Germinal center (tissue), 1 donor: ENCODE results near the gene AASDH.

Experiments used
- DNase-seq: peaks from one replicate; pipeline ENCODE4 v3.0.0; 2012; ENCODE audit warnings: mixed read lengths, low spot score

Gene AASDH, protein sequence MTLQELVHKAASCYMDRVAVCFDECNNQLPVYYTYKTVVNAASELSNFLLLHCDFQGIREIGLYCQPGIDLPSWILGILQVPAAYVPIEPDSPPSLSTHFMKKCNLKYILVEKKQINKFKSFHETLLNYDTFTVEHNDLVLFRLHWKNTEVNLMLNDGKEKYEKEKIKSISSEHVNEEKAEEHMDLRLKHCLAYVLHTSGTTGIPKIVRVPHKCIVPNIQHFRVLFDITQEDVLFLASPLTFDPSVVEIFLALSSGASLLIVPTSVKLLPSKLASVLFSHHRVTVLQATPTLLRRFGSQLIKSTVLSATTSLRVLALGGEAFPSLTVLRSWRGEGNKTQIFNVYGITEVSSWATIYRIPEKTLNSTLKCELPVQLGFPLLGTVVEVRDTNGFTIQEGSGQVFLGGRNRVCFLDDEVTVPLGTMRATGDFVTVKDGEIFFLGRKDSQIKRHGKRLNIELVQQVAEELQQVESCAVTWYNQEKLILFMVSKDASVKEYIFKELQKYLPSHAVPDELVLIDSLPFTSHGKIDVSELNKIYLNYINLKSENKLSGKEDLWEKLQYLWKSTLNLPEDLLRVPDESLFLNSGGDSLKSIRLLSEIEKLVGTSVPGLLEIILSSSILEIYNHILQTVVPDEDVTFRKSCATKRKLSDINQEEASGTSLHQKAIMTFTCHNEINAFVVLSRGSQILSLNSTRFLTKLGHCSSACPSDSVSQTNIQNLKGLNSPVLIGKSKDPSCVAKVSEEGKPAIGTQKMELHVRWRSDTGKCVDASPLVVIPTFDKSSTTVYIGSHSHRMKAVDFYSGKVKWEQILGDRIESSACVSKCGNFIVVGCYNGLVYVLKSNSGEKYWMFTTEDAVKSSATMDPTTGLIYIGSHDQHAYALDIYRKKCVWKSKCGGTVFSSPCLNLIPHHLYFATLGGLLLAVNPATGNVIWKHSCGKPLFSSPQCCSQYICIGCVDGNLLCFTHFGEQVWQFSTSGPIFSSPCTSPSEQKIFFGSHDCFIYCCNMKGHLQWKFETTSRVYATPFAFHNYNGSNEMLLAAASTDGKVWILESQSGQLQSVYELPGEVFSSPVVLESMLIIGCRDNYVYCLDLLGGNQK

DNA sequence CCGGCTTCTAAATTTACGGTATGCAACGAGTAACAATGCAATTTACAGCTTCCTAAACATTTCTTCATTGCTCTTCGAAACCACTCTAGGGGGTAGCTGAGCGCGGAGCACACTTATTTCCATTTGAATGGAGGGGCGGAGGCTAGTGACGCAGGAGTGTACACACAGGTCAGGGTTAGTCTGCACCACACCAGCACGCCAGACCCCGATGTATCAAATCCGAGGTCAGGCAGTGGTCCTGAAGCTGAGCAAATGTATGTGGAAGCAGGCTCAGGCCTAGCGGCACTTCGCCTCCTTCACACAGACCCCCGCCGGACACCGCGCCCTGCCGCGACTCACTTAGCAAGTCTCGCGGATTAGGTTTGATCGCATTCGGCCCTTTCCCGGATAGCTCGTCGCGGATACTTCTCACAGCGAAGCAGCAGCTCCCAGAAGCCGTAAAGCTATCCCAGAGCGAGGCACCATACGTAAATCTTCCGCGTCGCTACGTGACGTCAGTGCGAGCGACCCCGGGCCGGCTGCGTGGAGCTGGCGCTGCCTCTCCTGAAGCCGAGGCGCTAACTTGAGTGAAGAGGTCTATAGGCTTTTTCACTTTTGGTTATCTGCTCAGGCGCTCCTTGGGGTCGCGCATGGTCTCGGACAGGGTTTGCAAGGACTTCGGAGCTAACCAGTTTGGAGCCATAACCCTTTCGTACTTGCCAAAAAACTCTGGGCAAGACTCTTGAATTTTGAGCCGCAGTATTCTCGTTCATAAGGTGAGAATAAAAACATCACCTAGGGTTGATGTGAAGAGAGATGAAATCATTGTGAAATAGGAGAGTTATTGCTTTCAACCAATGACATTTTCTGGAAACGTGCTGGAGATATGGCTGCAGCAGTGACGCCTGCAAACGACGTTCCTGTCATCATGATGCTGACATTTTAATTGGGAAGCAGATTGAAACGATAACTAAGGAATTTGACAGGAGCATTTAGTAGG is at the start of gene AASDH:
Gene AASDH, minus strand, starts transcription at position 469 of the 979 bp plus-strand sequence. CDS start 3,192 bp downstream, outside the sequence.
- DNase-seq = peak; percentile 94

DNA sequence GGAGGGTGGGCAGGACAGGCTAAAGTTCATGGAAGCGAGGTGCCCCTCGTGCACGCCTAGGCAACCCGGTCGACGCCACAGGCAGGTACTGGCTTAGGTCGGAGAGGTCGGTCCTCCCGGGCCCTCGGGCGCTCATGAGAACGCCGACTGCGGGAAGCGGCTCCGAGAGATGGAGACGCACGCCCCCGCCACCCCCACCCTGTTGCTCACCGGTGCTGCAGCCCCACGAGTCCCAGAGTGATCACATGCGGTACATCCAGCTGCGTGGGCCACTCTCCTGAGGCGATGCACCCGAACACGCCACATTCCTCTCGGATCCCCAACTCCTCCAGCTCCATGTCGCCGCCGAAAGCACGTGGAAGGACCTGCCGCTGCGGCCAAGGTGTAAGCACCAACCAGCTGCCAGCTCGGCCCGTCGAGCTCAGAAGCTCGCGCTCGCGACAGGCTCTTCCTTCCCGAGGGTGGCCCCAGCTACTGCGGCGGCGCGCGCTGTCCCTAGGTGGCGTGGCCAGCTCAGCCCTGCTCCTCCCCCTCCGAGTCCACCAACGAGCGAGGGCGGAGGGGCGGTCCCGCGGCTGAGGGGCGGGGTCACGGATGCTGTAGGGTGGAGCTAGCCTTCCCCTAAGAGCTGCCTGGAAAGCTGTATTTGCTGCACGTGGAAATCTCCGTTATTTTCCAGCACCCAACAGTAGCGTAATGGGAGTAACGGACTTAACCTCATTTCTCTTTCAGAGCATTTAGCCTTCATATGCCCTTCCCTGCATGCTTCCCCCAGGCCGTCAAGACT is 48.0 kb upstream of the AASDH start, which contains the start of gene PPAT:
Gene PPAT, minus strand, starts transcription at position 476 of the 787 bp plus-strand sequence. Its CDS starts 138 bp downstream, at position 338.
- DNase-seq = peak; percentile 99

DNA sequence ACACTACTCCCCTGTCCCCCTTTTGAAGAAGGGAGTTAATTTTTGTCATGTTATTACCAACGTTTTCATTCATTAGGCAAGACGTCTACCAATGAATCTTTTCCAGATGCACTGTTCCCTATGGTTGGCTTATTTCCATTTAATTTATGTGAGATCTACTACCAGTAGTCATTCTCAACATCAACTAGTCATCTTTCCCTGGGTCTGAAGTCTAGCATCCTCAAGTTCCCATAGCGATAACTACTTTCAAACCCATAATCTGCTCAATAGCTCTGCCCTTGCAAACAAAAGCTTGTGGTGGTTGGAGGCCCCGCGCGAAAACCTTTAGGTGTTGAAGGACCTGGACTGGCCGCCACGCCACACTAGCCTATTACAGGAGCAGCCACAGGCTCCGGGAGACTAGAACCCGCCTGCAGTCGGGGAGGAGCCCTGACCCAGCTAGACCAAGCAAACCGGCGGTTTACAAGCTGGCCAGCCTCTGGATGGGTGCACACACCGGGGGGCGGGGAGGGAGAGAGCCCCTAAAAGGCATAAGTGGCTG is 47.4 kb upstream of the AASDH start:
- peak; percentile 40 for DNase-seq

DNA sequence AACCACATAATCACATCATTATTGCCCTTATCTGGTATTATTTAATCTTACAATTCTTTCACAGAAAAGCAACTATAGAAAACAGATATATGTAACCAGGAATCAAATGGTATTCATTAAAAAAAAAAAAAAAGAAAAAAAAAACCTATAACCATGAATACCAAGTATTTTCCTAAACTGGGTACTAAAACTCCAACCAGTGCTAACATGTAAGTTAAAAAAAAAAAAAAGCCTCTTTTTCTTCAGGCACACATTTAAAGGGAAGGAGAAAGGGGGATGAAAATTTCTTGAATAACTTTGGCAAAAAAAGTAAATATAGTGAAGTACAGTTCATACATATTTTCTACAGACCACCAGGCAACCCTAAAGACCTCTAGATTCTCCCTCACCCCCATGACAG is 46.0 kb upstream of the AASDH start:
- no peak for DNase-seq

DNA sequence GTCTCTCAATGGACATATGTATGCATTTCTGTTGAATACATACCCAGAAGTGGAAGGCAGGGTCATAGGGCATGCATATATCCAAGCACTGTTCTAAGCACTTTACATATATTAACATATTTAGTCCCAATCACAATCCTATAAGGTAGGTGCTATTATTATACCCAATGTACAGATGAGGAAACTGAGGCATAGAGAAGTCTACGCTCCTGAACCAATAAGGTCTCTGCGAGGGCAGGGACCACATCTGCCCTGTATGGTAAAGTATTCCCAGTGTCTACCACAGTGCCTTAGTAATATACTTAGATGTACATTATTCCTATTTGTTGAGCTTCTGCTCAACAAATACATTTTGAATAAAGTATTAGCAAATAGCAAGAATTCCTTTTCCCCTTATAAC is 42.9 kb upstream of the AASDH start:
- DNase-seq = no peak

DNA sequence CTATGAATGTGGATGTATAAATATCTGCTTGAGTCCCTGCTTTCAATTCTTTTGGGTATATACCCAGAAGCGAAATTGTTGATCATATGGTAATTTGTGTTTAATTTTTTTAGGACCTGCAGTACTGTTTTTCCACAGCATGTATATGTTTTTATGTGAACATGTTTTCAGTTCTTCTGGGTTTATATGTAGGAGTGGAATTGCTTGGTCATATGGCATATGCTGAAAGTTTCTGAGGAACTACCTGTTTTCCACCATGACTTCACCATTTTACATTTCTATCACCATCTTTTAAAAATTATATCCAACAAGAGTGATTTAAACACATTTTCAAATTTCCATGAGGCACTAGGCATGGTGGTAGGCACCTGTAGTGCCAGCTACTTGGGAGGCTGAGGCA is 39.9 kb upstream of the AASDH start:
- DNase-seq = no peak

DNA sequence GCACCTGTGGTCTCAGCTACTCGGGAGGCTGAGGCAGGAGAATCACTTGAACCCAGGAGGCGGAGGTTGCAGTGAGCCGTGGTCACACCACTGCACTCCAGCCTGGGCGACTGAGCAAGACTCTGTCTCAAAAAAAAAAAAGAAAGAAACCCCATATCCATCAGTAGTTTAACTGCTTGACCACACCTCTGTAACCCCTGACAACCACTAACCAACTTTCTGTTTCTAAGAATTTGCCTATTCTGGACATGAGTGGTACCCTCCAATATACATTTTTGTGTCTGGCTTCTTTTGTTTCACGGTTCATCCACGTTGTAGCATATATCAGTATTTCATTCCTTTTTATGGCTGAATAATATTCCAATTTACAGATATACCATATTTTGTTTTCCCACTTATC is 39.0 kb upstream of the AASDH start:
- no peak for DNase-seq

DNA sequence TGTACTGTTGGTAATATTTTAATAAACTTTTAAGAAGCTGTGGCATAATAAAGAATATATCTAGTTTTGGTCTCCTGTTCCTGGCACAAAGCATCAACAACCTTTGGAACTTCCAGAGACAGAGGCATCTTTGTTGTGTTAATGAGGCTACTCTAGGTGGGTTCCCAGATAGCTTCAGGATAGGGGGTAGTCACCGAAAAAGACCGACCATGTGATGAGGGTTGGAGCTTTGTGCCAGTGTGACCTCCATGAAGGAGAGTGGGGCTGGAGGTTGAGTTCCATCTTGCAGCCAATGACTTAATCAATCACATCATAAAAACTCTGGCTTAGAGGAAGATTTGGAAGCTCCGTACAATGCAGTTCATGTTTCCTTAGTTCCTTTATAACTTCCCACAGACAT is 38.2 kb upstream of the AASDH start:
- DNase-seq = no peak

DNA sequence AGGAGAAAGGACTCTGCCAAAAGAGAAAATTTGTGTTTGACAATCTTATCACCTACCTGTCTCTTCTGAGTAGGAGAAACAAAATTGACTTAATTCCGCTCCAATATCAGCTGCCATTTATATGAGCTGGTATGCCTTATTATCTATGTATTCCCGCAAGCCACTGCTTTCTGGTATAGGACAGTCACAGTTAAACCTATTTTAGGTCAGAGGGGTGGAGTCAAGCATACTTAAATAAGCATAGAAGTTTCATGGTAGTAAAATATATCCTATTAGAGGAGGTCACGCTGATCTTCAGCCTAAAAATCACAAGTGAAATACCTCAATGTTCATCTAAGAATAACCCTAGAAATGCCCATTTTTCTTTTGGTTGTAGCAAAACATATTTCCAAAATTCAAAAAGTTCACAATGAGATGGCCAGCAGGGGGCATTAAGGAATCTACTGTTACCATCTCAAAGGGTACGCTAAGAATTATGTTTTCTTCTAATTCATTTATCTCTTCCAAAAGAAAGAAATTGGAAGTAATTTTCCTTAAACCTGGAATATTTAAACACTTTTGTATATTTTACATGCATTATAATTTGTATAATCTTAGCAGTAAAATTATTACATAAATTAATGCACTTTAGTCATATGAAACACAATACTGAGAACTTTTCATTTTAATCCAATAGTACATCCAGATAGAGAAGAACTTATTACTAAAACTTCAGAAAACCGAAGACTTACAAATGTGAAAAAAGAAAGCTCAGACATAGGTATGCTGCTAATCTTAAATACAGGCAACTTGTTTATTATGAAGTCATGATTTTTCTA is 37.6 kb upstream of the AASDH start:
- peak; percentile 44 for DNase-seq

DNA sequence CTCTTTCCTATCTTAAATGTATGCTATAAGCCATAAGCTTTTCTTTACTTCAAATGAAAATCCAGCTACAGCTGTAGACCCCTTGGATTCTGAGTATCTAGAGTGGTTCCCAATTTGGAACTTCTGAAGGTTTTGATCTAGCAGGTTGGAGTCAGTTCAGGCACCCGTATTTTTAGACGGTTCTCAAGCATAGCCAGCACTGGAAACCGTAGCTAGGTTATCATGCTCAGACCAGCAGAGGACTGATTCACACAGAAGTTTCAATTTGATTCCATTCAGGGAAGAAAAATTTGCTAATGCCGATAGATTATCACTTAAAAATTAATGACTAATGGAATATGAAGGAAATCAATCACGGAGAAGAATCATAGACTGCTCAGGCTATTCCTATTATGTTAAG is 36.9 kb upstream of the AASDH start:
- no peak for DNase-seq

DNA sequence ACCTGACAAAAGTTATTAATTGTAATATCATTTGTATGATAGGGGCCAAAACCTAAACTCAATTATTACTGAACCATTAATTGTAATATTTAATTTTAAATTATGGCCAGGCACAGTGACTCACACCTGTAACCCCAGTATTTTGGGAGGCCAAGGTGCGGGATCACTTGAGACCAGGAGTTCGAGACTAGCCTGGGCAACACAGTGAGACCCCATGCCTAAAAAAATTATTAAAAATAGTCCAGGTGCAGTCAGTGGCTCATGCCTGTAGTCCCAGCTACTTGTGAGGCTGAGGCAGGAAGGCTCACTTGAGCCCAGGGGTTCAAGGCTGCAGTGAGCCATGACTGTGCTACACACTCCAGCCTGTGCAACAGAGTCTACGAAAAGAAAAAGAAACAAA is 30.1 kb upstream of the AASDH start:
- no peak for DNase-seq

DNA sequence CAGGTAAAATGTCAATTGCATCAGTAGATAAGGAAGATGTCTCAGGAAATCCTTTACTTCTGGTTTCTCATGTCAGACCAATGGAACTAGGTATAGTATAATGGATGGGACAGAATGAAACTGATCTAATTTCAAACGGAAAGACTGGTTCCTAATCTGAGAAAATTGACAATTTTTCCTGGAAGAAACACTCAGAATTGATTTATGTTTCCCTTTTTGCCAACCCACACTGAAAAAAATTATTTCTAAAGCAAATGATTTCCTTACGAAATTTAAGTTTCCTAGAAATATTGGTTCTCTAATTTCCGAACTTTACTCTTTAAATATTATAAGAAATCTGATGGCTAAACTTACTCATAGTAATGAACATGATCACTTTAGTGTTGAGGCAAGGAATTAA is 29.1 kb upstream of the AASDH start:
- DNase-seq = no peak

DNA sequence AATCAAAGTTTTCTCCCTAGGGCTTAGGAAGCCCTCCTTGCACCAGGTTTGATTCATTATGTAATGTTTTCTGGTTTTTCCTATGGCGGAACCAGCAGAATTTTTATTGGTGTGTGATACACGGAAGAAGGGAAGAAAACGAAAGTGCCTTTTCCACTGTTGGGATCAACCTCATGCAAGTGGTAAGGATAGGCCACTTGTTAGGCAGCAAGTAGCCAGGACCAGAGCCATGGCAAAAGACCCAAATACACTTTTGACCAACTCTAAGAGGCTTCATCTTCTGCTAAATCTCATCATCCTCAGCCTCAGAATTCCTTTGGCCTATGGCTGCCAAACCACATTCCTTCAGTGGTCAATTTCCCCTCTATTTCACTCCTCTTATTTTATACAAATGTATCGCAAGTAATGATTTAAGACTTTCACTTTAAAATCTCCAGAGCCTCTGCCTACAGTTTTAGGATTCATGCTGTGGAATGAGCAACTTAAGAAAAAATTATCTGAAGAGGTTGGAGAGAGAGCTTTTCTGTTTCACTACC is 26.9 kb upstream of the AASDH start:
- no peak for DNase-seq

DNA sequence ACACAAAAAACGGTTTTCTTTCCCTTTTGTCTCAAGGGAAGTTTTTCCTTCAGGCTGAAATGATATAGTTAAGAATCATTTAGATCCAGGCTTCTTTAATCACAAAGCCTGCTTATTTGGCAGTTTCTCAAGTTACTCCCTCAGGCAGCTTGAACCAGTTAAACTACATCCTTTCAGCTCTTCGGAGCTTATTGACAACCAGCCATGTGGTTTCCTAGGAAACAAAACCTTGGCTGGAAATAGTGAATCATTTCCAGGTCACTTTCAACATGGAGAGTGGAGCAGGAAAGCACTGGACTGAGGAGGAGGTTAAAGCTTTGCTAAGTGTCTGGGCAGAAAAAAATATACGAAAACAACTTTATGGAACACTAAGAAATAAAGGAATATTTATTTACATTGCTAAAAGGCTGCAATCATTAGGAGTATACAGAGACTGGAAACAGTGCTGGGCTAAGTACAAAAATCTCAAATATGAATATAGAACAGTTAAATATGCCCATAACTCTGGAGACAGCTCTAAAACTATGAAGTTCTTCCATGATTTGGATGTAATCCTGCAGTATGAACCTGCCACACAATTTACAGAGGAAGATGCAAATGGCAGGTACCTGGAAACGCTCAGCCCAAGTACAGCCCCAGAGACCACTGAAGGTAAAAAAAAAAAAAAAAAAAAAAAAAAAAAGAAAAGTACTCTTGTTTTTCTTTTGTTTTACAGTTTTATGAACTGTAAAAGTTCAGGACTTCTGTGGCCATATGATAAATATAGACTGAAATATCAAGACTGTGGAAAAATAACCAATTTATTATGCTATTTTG is 23.2 kb upstream of the AASDH start:
- no peak for DNase-seq

DNA sequence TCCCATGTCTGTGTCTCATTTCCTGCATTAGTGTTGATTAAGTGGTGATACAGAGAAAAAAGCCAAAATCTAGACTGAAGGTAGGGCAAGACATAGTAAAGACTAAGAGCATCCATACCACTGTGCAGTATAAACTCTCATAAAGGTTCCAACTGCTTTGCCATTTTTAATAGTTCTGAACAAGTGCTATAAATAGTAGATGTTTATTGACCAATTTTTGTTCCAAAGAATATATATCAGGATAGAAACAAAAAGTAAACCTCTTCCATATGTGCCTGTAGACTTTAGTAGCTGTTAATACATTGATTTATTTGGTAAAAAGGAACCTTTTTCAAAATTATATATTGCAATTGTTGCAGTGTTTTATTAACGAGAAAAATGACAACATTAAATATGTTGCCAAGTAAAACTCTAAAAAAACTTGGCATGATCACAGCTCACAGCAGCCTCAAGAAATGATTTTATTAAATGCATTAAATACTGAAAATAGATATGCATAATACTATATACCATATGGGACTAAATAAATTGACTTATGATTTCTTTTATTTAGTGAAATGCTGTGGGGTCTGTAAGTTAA is 22.3 kb upstream of the AASDH start:
- DNase-seq = no peak

DNA sequence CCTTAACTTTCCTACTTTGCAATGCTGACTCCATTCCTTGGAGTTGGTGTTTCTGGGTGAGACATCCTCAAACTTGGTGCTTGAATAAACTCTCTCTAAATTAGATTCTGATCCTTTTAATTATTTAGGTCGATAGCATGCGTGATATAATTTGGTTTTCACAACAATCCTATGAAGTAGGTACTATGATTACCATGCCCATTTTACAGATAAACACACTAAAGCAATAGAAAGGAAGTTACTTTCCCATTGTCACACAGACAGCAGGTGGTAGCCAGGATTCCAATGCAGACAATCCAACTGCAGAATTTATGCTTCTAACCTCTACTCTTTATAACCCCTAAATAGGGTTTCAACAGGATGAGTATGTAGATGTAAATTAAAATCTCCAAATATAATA is 21.7 kb upstream of the AASDH start:
- DNase-seq = no peak

DNA sequence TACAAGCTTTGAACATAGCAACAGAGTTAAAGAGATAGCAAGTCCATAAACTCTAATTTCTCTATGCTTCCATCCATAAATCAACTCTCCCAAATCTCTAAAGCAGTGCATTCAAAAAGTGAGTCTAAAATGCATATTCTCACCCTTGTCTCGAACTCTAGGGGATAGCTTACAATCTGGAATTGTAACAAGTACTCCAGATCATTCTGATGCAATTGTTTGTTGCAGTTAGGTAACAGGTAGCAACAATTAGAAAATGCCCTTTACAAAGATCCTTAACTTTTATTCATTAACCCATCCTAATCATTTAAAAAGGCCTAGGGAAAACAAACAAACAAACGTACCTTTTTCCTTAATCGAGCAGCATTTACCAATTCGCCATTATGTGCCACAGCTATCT is 18.9 kb upstream of the AASDH start:
- no peak for DNase-seq

DNA sequence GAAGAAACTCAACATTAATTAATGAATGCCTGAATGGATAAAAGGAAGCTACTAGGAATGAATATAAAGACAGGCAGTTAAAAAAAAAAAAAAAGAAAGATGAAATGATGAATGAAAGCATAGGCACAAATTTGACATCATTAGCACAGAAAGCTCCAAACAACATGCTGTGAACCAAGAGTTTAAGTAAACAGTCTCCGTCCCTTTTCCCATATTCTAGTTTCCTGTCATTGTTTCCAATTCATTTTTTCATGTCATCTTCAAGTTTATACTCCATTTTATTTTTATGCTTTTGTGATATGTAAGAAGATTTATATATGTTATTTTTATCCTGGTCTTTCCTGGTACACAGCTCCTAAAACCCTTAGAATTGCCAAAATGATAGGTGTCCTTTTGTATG is 17.7 kb upstream of the AASDH start:
- DNase-seq = no peak
